H9 (cell line): ENCODE results near the gene ZCCHC17. TPM values are rescaled to one million over a fixed set of nuclear protein-coding genes. Genes with fewer than 3 reads are reported as not detected.

ENCODE experiments used
- DNase-seq: peaks from one replicate; pipeline ENCODE4 v3.0.0-alpha.2; 2017
- H2AFZ ChIP-seq: one replicate; pipeline ENCODE4 v1.6.1; 2013; ENCODE audit warnings: mild to moderate bottlenecking, low read length, control low read depth, moderate library complexity
- H2AK5ac ChIP-seq: 2 replicates; pipeline ENCODE4 v1.6.1; 2013; ENCODE audit warnings: low read length, control low read depth, mixed read lengths; ENCODE audit not compliant: insufficient read length
- H2BK120ac ChIP-seq: one replicate; pipeline ENCODE4 v1.6.1; 2013; ENCODE audit warnings: low read depth, mild to moderate bottlenecking, low read length, control low read depth, inconsistent platforms; ENCODE audit not compliant: poor library complexity, severe bottlenecking
- H2BK12ac ChIP-seq: 2 replicates; pipeline ENCODE4 v1.6.1; 2013; ENCODE audit warnings: low read length, control low read depth, mixed read lengths, low read depth; ENCODE audit not compliant: insufficient read length
- H2BK15ac ChIP-seq: 2 replicates; pipeline ENCODE4 v1.6.1; 2013; ENCODE audit warnings: low read depth, low read length, control low read depth
- H2BK20ac ChIP-seq: one replicate; pipeline ENCODE4 v1.6.1; 2013; ENCODE audit warnings: low read depth, mild to moderate bottlenecking, low read length, control low read depth, inconsistent platforms; ENCODE audit not compliant: poor library complexity, severe bottlenecking
- H2BK5ac ChIP-seq: 2 replicates; pipeline ENCODE4 v1.6.1; 2013; ENCODE audit warnings: low read length, control low read depth, mixed read lengths; ENCODE audit not compliant: insufficient read length
- H3K14ac ChIP-seq: 2 replicates; pipeline ENCODE4 v1.6.1; 2013; ENCODE audit warnings: low read length, control low read depth; ENCODE audit not compliant: insufficient read depth
- H3K18ac ChIP-seq: 2 replicates; pipeline ENCODE4 v1.6.1; 2013; ENCODE audit warnings: low read depth, mild to moderate bottlenecking, mixed read lengths, low read length, control low read depth; ENCODE audit not compliant: insufficient read length
- H3K23ac ChIP-seq: 2 replicates; pipeline ENCODE4 v1.6.1; 2013; ENCODE audit warnings: low read length, control low read depth, mixed read lengths, low read depth; ENCODE audit not compliant: insufficient read length
- H3K23me2 ChIP-seq: 2 replicates; pipeline ENCODE4 v1.6.1; 2013; ENCODE audit warnings: low read depth, mild to moderate bottlenecking, mixed read lengths, low read length, control low read depth; ENCODE audit not compliant: insufficient read length, poor library complexity, severe bottlenecking
- H3K27ac ChIP-seq: 2 replicates; pipeline ENCODE4 v1.5.1; 2013; ENCODE audit warnings: low read length, control low read depth, mixed read lengths, low read depth; ENCODE audit not compliant: insufficient read length
- H3K27me3 ChIP-seq: 2 replicates; pipeline ENCODE4 v1.6.1; 2013; ENCODE audit warnings: low read length, control low read depth, inconsistent platforms; ENCODE audit not compliant: insufficient read depth
- H3K4ac ChIP-seq: 2 replicates; pipeline ENCODE4 v1.6.1; 2013; ENCODE audit warnings: low read depth, mild to moderate bottlenecking, control low read depth, inconsistent platforms, low read length, moderate library complexity
- H3K4me1 ChIP-seq: 2 replicates; pipeline ENCODE4 v1.6.1; 2013; ENCODE audit warnings: low read length, control low read depth, inconsistent platforms; ENCODE audit not compliant: insufficient read depth
- H3K4me2 ChIP-seq: 2 replicates; pipeline ENCODE4 v1.6.1; 2013; ENCODE audit warnings: low read length, control low read depth, mixed read lengths; ENCODE audit not compliant: insufficient read length, insufficient read depth
- H3K56ac ChIP-seq: 2 replicates; pipeline ENCODE4 v1.6.1; 2013; ENCODE audit warnings: low read depth, mild to moderate bottlenecking, mixed read lengths, low read length, control low read depth; ENCODE audit not compliant: insufficient read length
- H3K79me1 ChIP-seq: 2 replicates; pipeline ENCODE4 v1.6.1; 2013; ENCODE audit warnings: low read depth, mild to moderate bottlenecking, moderate library complexity, low read length, control low read depth, inconsistent platforms; ENCODE audit not compliant: insufficient read depth, poor library complexity, severe bottlenecking
- H3K79me2 ChIP-seq: 2 replicates; pipeline ENCODE4 v1.6.1; 2013; ENCODE audit warnings: low read length, control low read depth, inconsistent platforms; ENCODE audit not compliant: insufficient read depth
- H3K9ac ChIP-seq: 2 replicates; pipeline ENCODE4 v1.6.1; 2013; ENCODE audit warnings: low read length, control low read depth, mixed read lengths; ENCODE audit not compliant: insufficient read length; ENCODE audit errors: extremely low read depth
- H3K9me3 ChIP-seq: one replicate; pipeline ENCODE4 v1.6.1; 2013; ENCODE audit warnings: low read depth, low read length, inconsistent platforms; ENCODE audit not compliant: control insufficient read depth
- H3T11ph ChIP-seq: one replicate; pipeline ENCODE4 v1.6.1; 2013; ENCODE audit warnings: mild to moderate bottlenecking, low read length, control low read depth, inconsistent platforms
- H4K20me1 ChIP-seq: one replicate; pipeline ENCODE4 v1.6.1; 2013; ENCODE audit not compliant: control insufficient read depth, insufficient read length, insufficient read depth
- H4K5ac ChIP-seq: 2 replicates; pipeline ENCODE4 v1.6.1; 2013; ENCODE audit warnings: low read depth, mild to moderate bottlenecking, mixed read lengths, low read length, control low read depth; ENCODE audit not compliant: insufficient read length
- H4K8ac ChIP-seq: replicated peaks from 2 replicates; pipeline ENCODE4 v1.6.1; 2013; ENCODE audit warnings: low read length, control low read depth, mixed read lengths, low read depth; ENCODE audit not compliant: insufficient read length
- H4K91ac ChIP-seq: 2 replicates; pipeline ENCODE4 v1.6.1; 2013; ENCODE audit warnings: low read depth, mild to moderate bottlenecking, moderate library complexity, mixed read lengths, low read length, control low read depth; ENCODE audit not compliant: insufficient read length
- H3K27ac Mint-ChIP-seq, 3 experiments: 2 replicates in 2 of 3; 3 replicates in 1 of 3; pipeline ENCODE4 v1.8.0; 2020 to 2021; ENCODE audit warnings: mixed read lengths in 3 of 3, mild to moderate bottlenecking in 1 of 3, moderate library complexity in 1 of 3
- H3K27me3 Mint-ChIP-seq: 2 replicates; pipeline ENCODE4 v1.8.0; 2021; ENCODE audit warnings: low read depth, mild to moderate bottlenecking, moderate library complexity, mixed read lengths
- H3K36me3 Mint-ChIP-seq, 3 experiments: 2 replicates in 2 of 3; 3 replicates in 1 of 3; pipeline ENCODE4 v1.8.0; 2020 to 2021; ENCODE audit warnings: low read depth in 3 of 3, mixed read lengths in 3 of 3; ENCODE audit not compliant: insufficient read depth in 1 of 3
- H3K4me1 Mint-ChIP-seq, 2 experiments: 2 replicates each; pipeline ENCODE4 v1.8.0; 2020; ENCODE audit warnings: mixed read lengths in 2 of 2
- H3K4me3 Mint-ChIP-seq, 2 experiments: 2 replicates in 1 of 2; 3 replicates in 1 of 2; pipeline ENCODE4 v1.8.0; 2020 to 2021; ENCODE audit warnings: mild to moderate bottlenecking in 2 of 2, mixed read lengths in 2 of 2, moderate library complexity in 1 of 2
- H3K9me3 Mint-ChIP-seq, 2 experiments: 2 replicates in 1 of 2; 3 replicates in 1 of 2; pipeline ENCODE4 v1.8.0; 2020; ENCODE audit warnings: mild to moderate bottlenecking in 2 of 2, mixed read lengths in 2 of 2, moderate library complexity in 1 of 2
- WGBS: extraction: QIAGEN DNeasy Blood & Tissue Kit; methylation state at CpG from one replicate; pipeline ENCODE4 v1.1.7; 2013; ENCODE audit warnings: missing lambda C conversion rate, low lambda C conversion rate, mixed read lengths; ENCODE audit not compliant: insufficient read length; ENCODE audit errors: extremely low coverage; 5-methylcytosine and 5-hydroxymethylcytosine counted together
- total RNA-seq: library from RNA; stranded (reverse); gene quantifications from 2 replicates; pipeline ENCODE4 v1.2.1, GENCODE V29; 2021
- TF ChIP-seq, protein P1 (sequence below): fragments of 200-600 bp; sonication (generic); conservative IDR thresholded peaks from 3 replicates; pipeline ENCODE4 v1.8.0; 2021; ENCODE audit warnings: antibody characterized with exemption, mild to moderate bottlenecking

Gene ZCCHC17
- total RNA-seq, 1 experiment from 2014 or later: 50.4 TPM

DNA sequence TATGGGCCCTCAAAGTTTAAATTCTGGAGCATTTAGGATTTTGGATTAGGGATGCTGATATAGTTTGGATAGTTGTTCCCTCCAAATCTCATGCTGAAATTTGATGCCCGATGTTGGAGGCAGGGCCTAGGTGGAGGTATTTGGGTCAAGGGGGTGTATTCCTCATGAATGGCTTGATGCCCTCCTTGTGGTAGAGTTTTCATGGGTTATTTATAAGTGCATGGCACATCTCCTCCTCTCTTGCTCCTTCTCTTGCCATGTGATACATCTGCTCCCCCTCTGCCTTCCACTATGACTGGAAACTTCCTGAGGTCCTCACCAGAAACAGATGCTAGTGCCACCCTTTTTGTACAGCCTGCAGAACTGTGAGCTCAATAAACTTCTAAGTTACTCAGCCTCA lies 39.6 kb upstream of the ZCCHC17 start:
- Histone ChIP-seq H3K27ac (no peak overlapping the region), H4K20me1 (no peaks in the 10 kb centered on the region), H2AFZ (no peak overlapping the region), H3K56ac (no peak overlapping the region), H3K23me2 (no peaks in the 10 kb centered on the region), H2AK5ac (no peak overlapping the region), H3K79me2 (no peaks in the 10 kb centered on the region), H4K8ac (no peak overlapping the region), H2BK5ac (no peak overlapping the region), H3K27me3 (no peaks in the 10 kb centered on the region), H4K91ac (no peak overlapping the region), H2BK20ac (no peak overlapping the region), H4K5ac (no peak overlapping the region), H2BK15ac (no peak overlapping the region), H3K14ac (no peak overlapping the region), H3T11ph (no peak overlapping the region), H3K4ac (no peak overlapping the region), H3K9me3 (no peaks in the 10 kb centered on the region), H3K4me2 (no peak overlapping the region), H3K23ac (no peak overlapping the region), H3K18ac (no peak overlapping the region), H3K9ac (no peak overlapping the region), H3K79me1 (no peaks in the 10 kb centered on the region), H3K4me1 (no peaks in the 10 kb centered on the region), H2BK12ac (no peak overlapping the region), H2BK120ac (no peak overlapping the region)
- Mint-ChIP-seq H3K4me1 (peaks cover 0 to 5% of the 10 kb centered on the region in 2 experiments; a peak in 2 of 4 replicates), H3K9me3 (no peaks in the 10 kb centered on the region), H3K4me3 (no peak overlapping the region), H3K27ac (no peak overlapping the region), H3K36me3 (peaks cover 23 to 49% (median 43%) of the 10 kb centered on the region in 3 experiments), H3K27me3 (no peaks in the 10 kb centered on the region)
- TF ChIP-seq, protein P1, sequence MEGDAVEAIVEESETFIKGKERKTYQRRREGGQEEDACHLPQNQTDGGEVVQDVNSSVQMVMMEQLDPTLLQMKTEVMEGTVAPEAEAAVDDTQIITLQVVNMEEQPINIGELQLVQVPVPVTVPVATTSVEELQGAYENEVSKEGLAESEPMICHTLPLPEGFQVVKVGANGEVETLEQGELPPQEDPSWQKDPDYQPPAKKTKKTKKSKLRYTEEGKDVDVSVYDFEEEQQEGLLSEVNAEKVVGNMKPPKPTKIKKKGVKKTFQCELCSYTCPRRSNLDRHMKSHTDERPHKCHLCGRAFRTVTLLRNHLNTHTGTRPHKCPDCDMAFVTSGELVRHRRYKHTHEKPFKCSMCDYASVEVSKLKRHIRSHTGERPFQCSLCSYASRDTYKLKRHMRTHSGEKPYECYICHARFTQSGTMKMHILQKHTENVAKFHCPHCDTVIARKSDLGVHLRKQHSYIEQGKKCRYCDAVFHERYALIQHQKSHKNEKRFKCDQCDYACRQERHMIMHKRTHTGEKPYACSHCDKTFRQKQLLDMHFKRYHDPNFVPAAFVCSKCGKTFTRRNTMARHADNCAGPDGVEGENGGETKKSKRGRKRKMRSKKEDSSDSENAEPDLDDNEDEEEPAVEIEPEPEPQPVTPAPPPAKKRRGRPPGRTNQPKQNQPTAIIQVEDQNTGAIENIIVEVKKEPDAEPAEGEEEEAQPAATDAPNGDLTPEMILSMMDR: no peak
- no CpG with 5 or more reads among the region's 1 CpG for WGBS
- DNase-seq: no peak
